ENCODE measurements around the gene SLC23A2.

The SLC23A2 gene

GRCh38 chr20:4973330-4974097, 27.8 kb downstream of the SLC23A2 start:
- H3K4me3 ChIP-seq (replicated peaks; ENCODE audit: low read depth, low read length): peak overlapping the region; percentile 15
- DNase-seq (ENCODE audit: extremely low read depth, low read depth): peak; percentile 39
- TF ChIP-seq CTCF (IDR thresholded peaks at IDR 0.05; ENCODE audit: low read depth, low read length, missing control alignments): no peak

GRCh38 chr20:4972506-4973251, 28.6 kb downstream of the SLC23A2 start:
- DNase-seq (ENCODE audit: extremely low read depth, low read depth): no peak
- TF ChIP-seq CTCF (IDR thresholded peaks at IDR 0.05; ENCODE audit: low read depth, low read length, missing control alignments): no peak
- H3K4me3 ChIP-seq (replicated peaks; ENCODE audit: low read depth, low read length): peak overlapping the region; percentile 15; the same call in 1 of the 2 replicates

DNA sequence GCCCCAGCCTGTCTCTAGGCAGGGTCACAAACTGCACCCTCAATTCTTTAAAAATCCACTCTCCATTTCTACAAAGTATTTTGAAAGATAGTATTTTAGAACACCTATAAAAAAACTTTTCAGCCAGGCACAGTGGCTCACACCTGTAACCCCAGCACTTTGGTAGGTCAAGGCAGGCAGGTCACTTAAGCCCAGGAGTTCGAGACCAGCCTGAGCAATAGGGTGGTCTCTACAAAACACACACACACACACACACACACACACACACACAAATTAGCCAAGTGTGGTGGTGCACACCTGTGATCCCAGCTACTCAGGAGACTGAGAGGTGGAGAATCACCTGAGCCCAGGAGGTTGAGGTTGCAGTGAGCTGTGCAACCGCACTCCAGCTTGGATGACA, 30.2 kb downstream of the SLC23A2 start:
- no peak for TF ChIP-seq CTCF (IDR thresholded peaks at IDR 0.05; ENCODE audit: low read depth, low read length, missing control alignments)
- no peak overlapping the region for H3K4me3 ChIP-seq (replicated peaks; ENCODE audit: low read depth, low read length)
- no peak for DNase-seq (ENCODE audit: extremely low read depth, low read depth)

- TF ChIP-seq CTCF (IDR thresholded peaks at IDR 0.05; ENCODE audit: low read depth, low read length, missing control alignments): no peak
- H3K4me3 ChIP-seq (replicated peaks; ENCODE audit: low read depth, low read length): no peak overlapping the region
Observed at GRCh38 chr20:4967752-4968477, 33.4 kb downstream of the SLC23A2 start.

GRCh38 chr20:4966826-4967751, 34.2 kb downstream of the SLC23A2 start:
- DNase-seq (ENCODE audit: extremely low read depth, low read depth): no peak
- TF ChIP-seq CTCF (IDR thresholded peaks at IDR 0.05; ENCODE audit: low read depth, low read length, missing control alignments): no peak
- no peak overlapping the region for H3K4me3 ChIP-seq (replicated peaks; ENCODE audit: low read depth, low read length)

More at GRCh38 chr20:4967752-4968477, 33.4 kb downstream of the SLC23A2 start:
- no peak for DNase-seq (ENCODE audit: extremely low read depth, low read depth)
